ENCODE measurements around the gene ITPR1.

The ITPR1 gene

GRCh38 chr3:4645468-4645867 lies 152.3 kb downstream of the ITPR1 start:
- no peak for DNase-seq (ENCODE audit: extremely low read depth, low read depth)

GRCh38 chr3:4647411-4647810 lies 154.3 kb downstream of the ITPR1 start:
- TF ChIP-seq CTCF (IDR thresholded peaks at IDR 0.05; ENCODE audit: low read depth, low read length, missing control alignments): no peak
- no peak overlapping the region for H3K4me3 ChIP-seq (replicated peaks; ENCODE audit: low read depth, low read length)
- no peak for DNase-seq (ENCODE audit: extremely low read depth, low read depth)

More at GRCh38 chr3:4645468-4645867, 152.3 kb downstream of the ITPR1 start:
- no peak overlapping the region for H3K4me3 ChIP-seq (replicated peaks; ENCODE audit: low read depth, low read length)
- no peak for TF ChIP-seq CTCF (IDR thresholded peaks at IDR 0.05; ENCODE audit: low read depth, low read length, missing control alignments)

- no peak for TF ChIP-seq CTCF (IDR thresholded peaks at IDR 0.05; ENCODE audit: low read depth, low read length, missing control alignments)
- H3K4me3 ChIP-seq (replicated peaks; ENCODE audit: low read depth, low read length): no peak overlapping the region
- DNase-seq (ENCODE audit: extremely low read depth, low read depth): no peak
Measured at GRCh38 chr3:4655145-4656045, 162.2 kb downstream of the ITPR1 start.

GRCh38 chr3:4656059-4656458 lies 162.9 kb downstream of the ITPR1 start:
- TF ChIP-seq CTCF (IDR thresholded peaks at IDR 0.05; ENCODE audit: low read depth, low read length, missing control alignments): peak; percentile 92
- peak; percentile 43 for DNase-seq (ENCODE audit: extremely low read depth, low read depth)
- H3K4me3 ChIP-seq (replicated peaks; ENCODE audit: low read depth, low read length): no peak overlapping the region

- no peak for TF ChIP-seq CTCF (IDR thresholded peaks at IDR 0.05; ENCODE audit: low read depth, low read length, missing control alignments)
- no peak overlapping the region for H3K4me3 ChIP-seq (replicated peaks; ENCODE audit: low read depth, low read length)
- DNase-seq (ENCODE audit: extremely low read depth, low read depth): no peak
Measured at GRCh38 chr3:4656626-4657328, 163.6 kb downstream of the ITPR1 start.

- no peak overlapping the region for H3K4me3 ChIP-seq (replicated peaks; ENCODE audit: low read depth, low read length)
- no peak for DNase-seq (ENCODE audit: extremely low read depth, low read depth)
- TF ChIP-seq CTCF (IDR thresholded peaks at IDR 0.05; ENCODE audit: low read depth, low read length, missing control alignments): no peak
Measured at GRCh38 chr3:4660936-4661335, 167.8 kb downstream of the ITPR1 start.

Data from HFF-Myc (cell line).